ENCODE results near the gene PKNOX2. TPM values are rescaled to one million over a fixed set of nuclear protein-coding genes. Genes with fewer than 3 reads are reported as not detected.

Gene PKNOX2
- total and polyA plus RNA-seq, 4 donors, result 0.14 to 0.29 (median 0.24) TPM

DNA sequence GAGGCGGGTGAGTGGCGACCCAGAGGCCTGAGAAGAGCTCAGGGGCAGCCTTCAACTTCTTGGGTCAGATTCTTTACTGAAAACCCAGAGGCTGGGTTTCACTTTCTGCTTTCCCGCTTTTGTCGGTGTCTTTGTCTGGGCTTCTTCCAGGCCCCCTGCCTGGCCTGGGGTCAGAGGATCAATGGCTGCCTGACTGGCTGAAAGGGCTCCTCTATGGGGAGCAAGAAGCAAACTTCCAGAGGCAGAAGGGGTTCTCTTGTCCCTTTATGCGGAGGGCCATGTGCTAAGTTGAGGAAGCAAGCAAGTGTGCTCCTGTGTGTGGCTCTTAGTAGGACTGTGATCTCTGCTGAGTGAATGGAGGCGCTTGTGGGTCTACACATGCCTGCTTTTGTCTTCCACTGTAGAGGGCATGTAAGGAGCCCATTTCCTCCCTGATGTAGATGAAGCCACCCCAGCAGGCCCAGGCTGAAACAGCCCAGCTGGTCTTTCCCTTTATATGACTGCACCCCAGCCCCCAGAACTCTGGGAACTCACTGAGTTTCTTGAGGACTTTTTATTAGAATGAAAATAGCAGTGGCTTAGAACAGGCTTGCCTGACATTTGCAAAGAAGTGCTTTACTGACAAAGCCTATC, 1.0 kb upstream of the PKNOX2 start:
- H3K36me3 ChIP-seq (ENCODE audit: control insufficient read depth in 4 of 4, insufficient read depth in 3 of 4, low read depth in 1 of 4, low read length in 3 of 4), result no peaks in the 10 kb centered on the region
- H3K27ac ChIP-seq (ENCODE audit: low read depth in 1 of 2, low read length in 2 of 2), result no peak overlapping the region
- no peak overlapping the region for H3K4me3 ChIP-seq (ENCODE audit: low read depth in 1 of 3, low read length in 3 of 3)
- no peak for DNase-seq (ENCODE audit: low spot score)
- peaks cover 10 to 32% (median 27%) of the 10 kb centered on the region in 4 donors for H3K4me1 ChIP-seq (ENCODE audit: control insufficient read depth in 4 of 4, insufficient read depth in 4 of 4, low read length in 3 of 4)
- H3K27me3 ChIP-seq (ENCODE audit: control insufficient read depth in 4 of 4, insufficient read depth in 4 of 4, low read length in 3 of 4), result peaks cover 0 to 3% (median under 1%) of the 10 kb centered on the region in 4 donors
- H3K9me3 ChIP-seq (ENCODE audit: control insufficient read depth in 4 of 4, low read length in 3 of 4), result no peaks in the 10 kb centered on the region
- no peak for TF ChIP-seq NR2F2 (IDR thresholded peaks at IDR 0.05)
- TF ChIP-seq EGR1 (IDR thresholded peaks at IDR 0.05; ENCODE audit: low read depth in 2 of 2), result no peak
- TF ChIP-seq, protein P1, sequence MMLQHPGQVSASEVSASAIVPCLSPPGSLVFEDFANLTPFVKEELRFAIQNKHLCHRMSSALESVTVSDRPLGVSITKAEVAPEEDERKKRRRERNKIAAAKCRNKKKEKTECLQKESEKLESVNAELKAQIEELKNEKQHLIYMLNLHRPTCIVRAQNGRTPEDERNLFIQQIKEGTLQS (IDR thresholded peaks at IDR 0.05), result no peak
- TF ChIP-seq RAD21 (IDR thresholded peaks at IDR 0.05), result no peak
- TF ChIP-seq RXRA (IDR thresholded peaks at IDR 0.05), result no peak
- TF ChIP-seq FOXA1 (IDR thresholded peaks at IDR 0.05), result no peak
- TF ChIP-seq, protein P2, sequence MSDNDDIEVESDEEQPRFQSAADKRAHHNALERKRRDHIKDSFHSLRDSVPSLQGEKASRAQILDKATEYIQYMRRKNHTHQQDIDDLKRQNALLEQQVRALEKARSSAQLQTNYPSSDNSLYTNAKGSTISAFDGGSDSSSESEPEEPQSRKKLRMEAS (IDR thresholded peaks at IDR 0.05), result no peak
- no peak for TF ChIP-seq SP1 (IDR thresholded peaks at IDR 0.05)
- no peak for TF ChIP-seq TAF1 (conservative IDR thresholded peaks at IDR 0.05)
- TF ChIP-seq JUND (IDR thresholded peaks at IDR 0.05), result no peak
- TF ChIP-seq HNF4G (IDR thresholded peaks at IDR 0.05), result no peak
- TF ChIP-seq YY1 (IDR thresholded peaks at IDR 0.05), result no peak
- TF ChIP-seq GABPA (IDR thresholded peaks at IDR 0.05 in 1 of 2, conservative IDR thresholded peaks at IDR 0.05 in 1 of 2), result no peak
- no peak for TF ChIP-seq CTCF (IDR thresholded peaks at IDR 0.05; ENCODE audit: low read depth, low read length, missing input control)
- no peak for TF ChIP-seq HNF4A (conservative IDR thresholded peaks at IDR 0.05)
- no peak overlapping the region for H3K9ac ChIP-seq (ENCODE audit: low read depth in 1 of 2, low read length in 2 of 2)
- WGBS, result 81% methylated on average over 6 of the region's 6 CpGs

DNA sequence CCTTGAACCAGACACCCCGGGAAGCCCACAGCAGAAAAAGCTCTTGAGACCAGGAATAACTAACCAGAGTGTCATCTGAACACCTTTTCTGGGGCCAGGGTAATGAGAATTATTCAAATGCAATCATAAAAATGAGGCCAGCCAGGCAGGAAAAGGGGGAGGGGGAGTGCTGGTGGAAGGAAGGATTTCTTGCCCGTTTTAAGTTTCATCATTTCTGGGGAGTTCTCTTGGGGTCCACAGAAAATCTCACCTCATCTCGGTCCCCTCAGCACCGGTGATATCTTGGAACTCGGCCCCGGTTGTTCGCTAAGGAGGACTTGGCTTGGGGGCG, 495 bp upstream of the PKNOX2 start:
- Histone ChIP-seq H3K4me1 (ENCODE audit: control insufficient read depth in 4 of 4, insufficient read depth in 4 of 4, low read length in 3 of 4) (peaks cover 10 to 32% (median 27%) of the 10 kb centered on the region in 4 donors), H3K9me3 (ENCODE audit: control insufficient read depth in 4 of 4, low read length in 3 of 4) (no peaks in the 10 kb centered on the region), H3K9ac (ENCODE audit: low read depth in 1 of 2, low read length in 2 of 2) (no peak overlapping the region), H3K36me3 (ENCODE audit: control insufficient read depth in 4 of 4, insufficient read depth in 3 of 4, low read depth in 1 of 4, low read length in 3 of 4) (no peaks in the 10 kb centered on the region), H3K4me3 (ENCODE audit: low read depth in 1 of 3, low read length in 3 of 3) (peak overlapping the region in 1 of 3 donors; percentile 65), H3K27me3 (ENCODE audit: control insufficient read depth in 4 of 4, insufficient read depth in 4 of 4, low read length in 3 of 4) (peaks cover 0 to 3% (median under 1%) of the 10 kb centered on the region in 4 donors), H3K27ac (ENCODE audit: low read depth in 1 of 2, low read length in 2 of 2) (peak overlapping the region in 1 of 2 donors; percentile 22)
- no peak for DNase-seq (ENCODE audit: low spot score)
- no peak for TF ChIP-seq GABPA (IDR thresholded peaks at IDR 0.05 in 1 of 2, conservative IDR thresholded peaks at IDR 0.05 in 1 of 2)
- TF ChIP-seq, protein P2 (IDR thresholded peaks at IDR 0.05), result no peak
- no peak for TF ChIP-seq RXRA (IDR thresholded peaks at IDR 0.05)
- no peak for TF ChIP-seq RAD21 (IDR thresholded peaks at IDR 0.05)
- TF ChIP-seq HNF4A (conservative IDR thresholded peaks at IDR 0.05), result no peak
- TF ChIP-seq SP1 (IDR thresholded peaks at IDR 0.05), result no peak
- WGBS, result 22% methylated on average over 8 of the region's 8 CpGs
